IPS-NIHi7 (cell line): ENCODE data around the gene NECAB2.

Experiments used
- DNase-seq: peaks from one replicate; pipeline ENCODE4 v3.0.0; 2012; ENCODE audit warnings: mixed read lengths; ENCODE audit errors: extremely low spot score

The NECAB2 gene

DNA sequence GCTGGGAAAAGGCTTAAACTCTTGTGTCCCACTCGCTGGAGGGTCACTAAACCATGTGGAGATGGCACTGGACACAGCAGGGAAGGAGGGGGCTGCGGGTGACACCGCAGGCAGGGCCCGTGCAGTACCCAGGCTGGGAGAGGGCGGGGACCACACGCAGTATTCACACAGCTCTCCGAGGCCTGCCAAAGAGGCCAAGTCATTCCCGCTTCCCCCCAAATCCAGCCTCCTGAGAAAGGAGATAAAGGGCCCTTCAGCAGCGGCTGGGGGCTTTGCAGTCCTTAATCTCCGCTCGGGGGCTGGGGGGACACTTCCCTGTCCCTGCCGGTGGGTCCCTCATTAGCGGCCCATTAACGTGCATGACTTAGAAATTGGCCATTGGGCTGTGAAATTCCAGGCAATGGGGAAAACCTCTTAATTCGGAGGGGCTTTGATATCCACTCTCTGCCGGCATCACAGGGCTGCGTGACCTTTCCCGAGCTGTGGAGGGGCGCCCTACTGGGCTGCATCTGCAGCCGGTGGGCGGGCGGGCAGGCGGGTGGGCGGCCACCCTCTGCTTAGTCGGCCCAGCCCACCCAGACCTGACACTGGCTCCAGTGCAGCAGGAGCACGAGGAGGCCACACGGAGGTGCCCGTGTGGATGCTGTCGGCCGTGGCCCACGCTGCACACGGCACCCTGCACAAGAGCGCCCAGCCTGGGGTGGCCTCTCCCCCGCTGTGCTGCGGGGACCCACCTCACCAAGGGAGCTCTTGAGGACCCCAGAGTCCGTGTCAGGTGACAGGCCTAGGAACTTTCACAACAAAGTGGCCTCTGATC is 77.2 kb downstream of the NECAB2 start:
- no peak for DNase-seq

DNA sequence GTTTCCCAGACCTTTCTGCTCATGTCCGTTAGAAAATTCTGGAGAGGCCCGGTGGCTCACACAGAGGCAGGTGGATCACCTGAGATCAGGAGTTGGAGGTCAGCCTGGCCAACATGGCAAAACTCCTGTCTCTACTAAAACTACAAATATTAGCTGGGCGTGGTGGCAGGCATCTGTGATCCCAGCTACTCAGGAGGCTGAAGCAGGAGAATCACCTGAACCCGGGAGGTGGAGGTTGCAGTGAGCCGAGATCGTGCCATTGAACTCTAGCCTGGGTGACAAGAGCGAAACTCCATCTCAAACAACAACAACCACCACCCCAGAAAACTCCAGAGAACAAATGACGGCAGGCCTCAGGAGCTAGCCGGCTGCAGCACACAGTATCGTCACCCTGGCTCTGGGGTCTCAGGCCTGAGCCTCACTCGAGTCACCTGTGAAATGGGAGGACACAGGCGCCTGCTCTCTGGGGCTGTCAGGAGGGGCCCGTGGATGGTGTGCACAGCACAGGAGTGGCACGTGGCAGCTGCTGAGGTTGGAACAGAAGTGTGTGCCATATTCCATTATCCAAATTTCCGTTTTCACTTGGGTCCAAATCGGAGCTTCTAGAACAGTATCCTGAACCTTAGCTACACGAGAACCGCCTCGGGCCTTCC is 77.9 kb downstream of the NECAB2 start:
- no peak for DNase-seq

DNA sequence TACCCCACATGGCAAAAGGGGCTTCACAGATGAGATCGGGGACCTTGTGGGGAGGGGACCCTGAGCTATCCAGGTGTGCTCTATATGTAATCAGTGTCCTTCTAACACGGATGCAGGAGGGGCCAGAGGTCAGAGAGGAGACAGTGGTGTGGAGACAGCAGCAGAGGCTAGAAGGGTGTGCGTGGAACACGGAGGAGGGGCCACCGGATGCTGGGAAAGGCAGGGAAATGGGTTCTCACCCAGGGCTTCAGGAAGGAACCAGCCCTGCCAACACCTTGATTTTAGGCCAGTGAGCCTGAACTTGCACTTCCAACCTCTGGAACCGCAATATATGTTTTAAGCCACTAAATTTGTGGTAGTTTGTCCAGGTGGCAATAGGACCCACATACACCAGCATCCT is 79.2 kb downstream of the NECAB2 start:
- DNase-seq = no peak

DNA sequence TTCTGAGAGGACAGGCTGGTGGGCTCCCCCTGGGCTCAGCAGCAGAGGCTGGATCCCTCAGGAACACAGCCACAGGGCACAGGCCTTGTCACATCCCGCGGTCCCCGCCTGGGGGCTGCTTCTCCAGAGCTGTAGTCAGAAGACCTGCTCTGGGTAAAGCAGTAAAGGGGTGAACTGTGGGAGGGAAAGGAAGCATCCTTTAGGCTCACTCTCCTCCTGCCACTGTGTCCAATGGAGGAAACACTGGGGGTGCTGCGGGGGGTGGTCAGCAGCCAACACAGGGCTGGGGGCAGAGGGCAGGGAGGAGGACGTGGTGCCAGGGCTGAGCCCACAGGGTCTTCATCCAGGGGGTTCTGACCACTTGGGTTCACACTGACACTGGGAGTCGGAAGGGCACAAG is 79.6 kb downstream of the NECAB2 start:
- DNase-seq = no peak

DNA sequence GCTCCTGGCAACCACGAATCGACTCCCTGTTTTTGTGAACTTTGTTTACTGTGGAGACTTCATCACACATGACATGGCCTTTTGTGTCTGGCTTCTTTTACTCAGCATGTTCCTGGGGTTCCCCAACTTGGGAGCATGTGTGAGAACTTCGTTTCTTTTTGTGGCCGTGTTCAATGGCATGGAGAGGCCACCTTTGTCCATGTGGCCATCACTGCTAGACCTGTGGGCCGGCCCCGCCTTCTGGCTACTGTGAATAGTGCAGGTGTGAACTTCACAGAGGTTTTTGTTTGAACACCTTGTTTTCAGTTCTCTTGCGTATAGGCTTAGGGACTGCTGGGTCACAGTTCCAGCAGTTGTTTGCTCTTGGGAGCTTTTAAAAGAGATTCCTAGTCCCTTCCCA is 80.2 kb downstream of the NECAB2 start:
- no peak for DNase-seq

DNA sequence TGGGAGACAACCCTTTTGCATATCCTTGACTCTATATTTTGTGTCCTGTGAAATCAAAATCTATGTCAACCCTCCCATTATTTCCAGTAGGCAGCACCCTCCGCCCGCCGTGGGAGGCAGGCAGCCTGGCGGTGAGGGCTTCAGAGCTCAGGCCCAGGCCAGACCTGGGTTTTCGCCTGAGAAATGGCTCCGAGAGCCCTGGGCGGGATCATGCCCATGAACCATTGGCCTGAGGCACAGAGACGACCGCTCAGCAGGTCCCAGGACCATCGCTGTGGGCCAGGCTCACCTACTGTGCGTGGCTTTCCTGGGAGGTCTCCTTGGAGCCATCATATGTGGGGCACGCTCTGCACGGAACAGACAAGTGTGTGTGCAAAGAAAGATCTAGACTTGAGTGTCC is 80.8 kb downstream of the NECAB2 start:
- DNase-seq = no peak

DNA sequence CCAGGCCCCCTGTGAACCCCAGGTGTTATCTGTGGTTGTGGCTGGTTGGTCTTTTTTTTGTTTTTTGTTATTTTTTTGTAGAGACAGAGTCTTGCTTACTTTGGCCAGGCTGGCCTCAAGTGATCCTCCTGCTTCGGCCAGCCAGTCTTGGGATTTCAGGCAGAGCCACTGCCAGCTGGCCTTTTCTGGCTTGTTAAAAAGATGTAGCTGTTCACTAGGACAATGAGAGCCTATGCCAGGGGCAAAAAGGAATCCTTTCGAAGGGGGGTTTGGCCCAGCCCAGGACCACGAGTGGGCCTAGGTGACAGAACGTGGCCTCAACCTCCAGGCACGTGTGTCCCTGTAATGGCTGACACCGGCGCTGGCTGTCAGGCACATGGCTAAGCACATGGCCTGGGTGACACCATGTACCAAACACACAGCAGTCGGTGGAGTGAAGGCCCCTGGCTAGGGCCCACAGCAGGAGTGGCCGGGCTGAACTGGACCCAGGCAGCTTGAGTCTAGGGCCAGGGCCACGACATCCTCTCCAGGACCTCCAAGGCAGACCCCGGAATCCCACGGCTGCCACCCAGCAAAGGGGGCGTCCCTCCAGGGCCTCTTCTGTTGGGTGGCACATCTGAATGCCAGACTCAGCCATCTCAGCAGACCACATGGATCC is 81.5 kb downstream of the NECAB2 start:
- DNase-seq = no peak

DNA sequence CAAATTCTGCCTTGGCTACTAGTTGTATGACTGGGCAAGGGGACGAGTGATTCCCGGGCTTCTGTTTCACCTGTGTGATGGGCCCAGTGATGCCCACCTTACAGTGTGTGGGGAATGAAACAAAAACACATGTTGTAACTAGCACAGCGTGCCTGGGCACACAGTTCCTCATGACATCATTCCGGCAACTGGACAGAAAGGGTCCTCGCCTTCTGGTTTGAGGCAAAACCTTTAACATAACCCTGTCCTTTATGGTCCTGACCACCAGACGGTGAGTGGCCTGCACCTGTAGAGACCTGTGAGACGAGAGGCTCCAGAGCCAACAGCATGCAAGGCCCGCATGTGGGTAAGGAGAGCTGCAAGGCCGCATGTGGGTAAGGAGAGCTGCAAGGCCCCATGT is 82.3 kb downstream of the NECAB2 start:
- no peak for DNase-seq

DNA sequence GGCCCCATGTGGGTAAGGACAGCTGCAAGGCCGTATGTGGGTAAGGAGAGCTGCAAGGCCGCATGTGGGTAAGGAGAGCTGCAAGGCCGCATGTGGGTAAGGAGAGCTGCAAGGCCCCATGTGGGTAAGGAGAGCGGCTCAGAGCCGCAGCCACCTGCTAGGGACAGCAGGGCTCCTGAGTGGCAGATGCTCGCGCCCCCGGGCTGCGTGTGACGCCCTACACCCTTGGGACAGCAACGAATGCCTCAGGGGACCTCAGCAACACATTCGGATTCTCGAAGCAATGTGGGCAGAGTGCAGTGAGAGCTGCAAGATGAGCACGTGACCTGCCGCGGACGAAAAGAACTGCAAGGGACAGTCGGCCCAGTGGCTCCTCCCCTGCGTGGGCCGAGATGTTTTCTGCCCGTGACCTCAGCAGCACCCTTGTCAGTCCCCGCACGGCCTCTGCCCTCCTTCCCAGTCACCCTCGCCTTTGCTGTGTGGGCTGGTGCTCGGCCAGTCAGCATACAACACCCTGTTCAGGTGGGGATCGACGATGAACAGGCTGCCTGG is 84.1 kb downstream of the NECAB2 start:
- no peak for DNase-seq
